ENCODE results near the gene PPP2R5E. TPM values are rescaled to one million over a fixed set of nuclear protein-coding genes. Genes with fewer than 3 reads are reported as not detected.
"Not testable (repeated sequence)": the region's sequence is repeated elsewhere in the genome, so short reads cannot be mapped to it uniquely, and the experiment has no call there.

Gene PPP2R5E
- total and polyA plus RNA-seq, 10 of the 15 experiments (the other 5 are each of a cell fraction or from before 2014, with no cell fraction given): 11.4 to 56.2 (median 22.7) TPM

- TF ChIP-seq ZNF687 (IDR thresholded peaks at IDR 0.05) (no peak), SREBF1 (IDR thresholded peaks at IDR 0.05; ENCODE audit: low read length) (no peak), ASH2L (IDR thresholded peaks at IDR 0.05; ENCODE audit: borderline replicate concordance, low read depth) (no peak; the same call in 1 of the 2 replicates), ZNF217 (IDR thresholded peaks at IDR 0.05) (no peak; the same call in 1 of the 2 replicates), NR2F1 (conservative IDR thresholded peaks at IDR 0.05) (no peak; the same call in 1 of the 2 replicates), CREM (IDR thresholded peaks at IDR 0.05; ENCODE audit: low read depth) (peak; percentile 59; the same call in 1 of the 2 replicates), MTA3 (IDR thresholded peaks at IDR 0.05; ENCODE audit: borderline replicate concordance, low read length) (no peak), TBL1XR1 (IDR thresholded peaks at IDR 0.05; ENCODE audit: low read depth, low read length) (no peak; the same call in 1 of the 2 replicates), MEF2A (IDR thresholded peaks at IDR 0.05; ENCODE audit: insufficient read depth, low read depth, low read length) (no peak), CTCF (IDR thresholded peaks at IDR 0.05 in 2 of 3, conservative IDR thresholded peaks at IDR 0.05 in 1 of 3; ENCODE audit: control insufficient read depth in 2 of 3, extremely low read depth in 1 of 3, insufficient read depth in 1 of 3, low read depth in 3 of 3, low read length in 3 of 3) (no peak), SMARCA5 (IDR thresholded peaks at IDR 0.05) (peak; percentile 27; the same call in 1 of the 2 replicates), ZNF207 (IDR thresholded peaks at IDR 0.05; ENCODE audit: borderline replicate concordance) (peak; percentile 73), KLF5 (IDR thresholded peaks at IDR 0.05; ENCODE audit: partially characterized antibody) (no peak), MYC (IDR thresholded peaks at IDR 0.05; ENCODE audit: insufficient read depth, insufficient read length, insufficient replicate concordance, low read length, severe bottlenecking) (peak; percentile 9), RFX5 (IDR thresholded peaks at IDR 0.05; ENCODE audit: low read depth, low read length) (peak; percentile 49; the same call in 1 of the 2 replicates)
Measured at GRCh38 chr14:63543000-63543825, at the start of gene PPP2R5E (continued).

- in situ Hi-C loops (cut with MboI); POLR2A ChIA-PET; RAD21 ChIA-PET (ENCODE audit: unreplicated experiment); H3K4me3 ChIP-seq; H3K4me1 ChIP-seq (ENCODE audit: control insufficient read depth, insufficient read depth, low read length); DNase-seq (ENCODE audit: low read depth, low spot score); H4K20me1 ChIP-seq (ENCODE audit: control insufficient read depth, insufficient read depth); ATAC-seq; SMC1A ChIA-PET (ENCODE audit: uncharacterized antibody, unreplicated experiment); H3K27me3 ChIP-seq (replicated peaks in 1 of 2; ENCODE audit: control insufficient read depth in 2 of 2, insufficient read depth in 2 of 2, low read length in 1 of 2); H3K79me2 ChIP-seq (ENCODE audit: control insufficient read depth, insufficient read depth, low read length); H2AFZ ChIP-seq (ENCODE audit: control insufficient read depth, low read depth, low read length); H3K27ac ChIP-seq (ENCODE audit: control insufficient read depth, insufficient read depth); intact Hi-C loops (cut with micrococcal nuclease; ENCODE audit: unreplicated experiment); H3K9me3 ChIP-seq (replicated peaks; ENCODE audit: control insufficient read depth, insufficient read depth, low read length); H3K36me3 ChIP-seq (ENCODE audit: control insufficient read depth in 2 of 2, insufficient read depth in 2 of 2, low read length in 1 of 2); FAIRE-seq; H3K4me2 ChIP-seq (ENCODE audit: control insufficient read depth, insufficient read depth); BruUV-seq (replicated peaks); H3K9ac ChIP-seq (ENCODE audit: control insufficient read depth, insufficient read depth, low read length): not testable (repeated sequence)
- WGBS (ENCODE audit: insufficient coverage, insufficient replicate concordance, low lambda C conversion rate, missing lambda C conversion rate): 73% methylated on average over 8 of the region's 8 CpGs
- CTCF ChIA-PET: interaction anchor here (0.6 kb wide), 1 partner anchor 54 kb away, joined by 3 read pairs; no protein-coding TSS in a partner anchor
Measured at GRCh38 chr14:63583046-63583445, 39.9 kb upstream of the PPP2R5E start.

Data from GM12878 (cell line).